GM13977 (cell line): ENCODE results near the gene BRIX1.

ENCODE experiments used
- DNase-seq: peaks from one replicate; pipeline ENCODE4 v3.0.0; 2012; ENCODE audit warnings: low spot score
- CTCF ChIP-seq: IDR thresholded peaks from 2 replicates; pipeline ENCODE4 v1.5.1; 2012; ENCODE audit warnings: mild to moderate bottlenecking, control low read depth; ENCODE audit not compliant: insufficient read depth; ENCODE audit errors: extremely low read depth, missing control alignments
- in situ Hi-C: fragments of 300-500 bp; cut with MboI; formaldehyde crosslinking; loops from one replicate; pipeline ENCODE4 v1.12.0; 2022; ENCODE audit warnings: low sequenced_read_pairs, low pct_unique_long_range_greater_than_20kb, mixed read lengths, inconsistent platforms; ENCODE audit not compliant: unreplicated experiment

Gene BRIX1

GRCh38 chr5:34876275-34876674 is 39.2 kb upstream of the BRIX1 start:
- DNase-seq, result no peak
- in situ Hi-C loops, result no loop called here
- no peak for TF ChIP-seq CTCF

GRCh38 chr5:34881246-34881645 is 34.3 kb upstream of the BRIX1 start:
- in situ Hi-C loops, result no loop called here
- no peak for DNase-seq
- no peak for TF ChIP-seq CTCF

- TF ChIP-seq CTCF, result no peak
- in situ Hi-C loops, result no loop called here
- no peak for DNase-seq
These were observed 29.0 kb upstream of the BRIX1 start for GRCh38 chr5:34886392-34887119.

GRCh38 chr5:34889394-34889793 is 26.1 kb upstream of the BRIX1 start:
- in situ Hi-C loops, result no loop called here
- DNase-seq, result no peak
- TF ChIP-seq CTCF, result no peak

- TF ChIP-seq CTCF, result no peak
- in situ Hi-C loops, result no loop called here
- DNase-seq, result no peak
These were observed 23.5 kb upstream of the BRIX1 start for GRCh38 chr5:34891981-34892380.

GRCh38 chr5:34892414-34892813 is 23.1 kb upstream of the BRIX1 start:
- in situ Hi-C loops, result no loop called here

More at GRCh38 chr5:34892414-34892813, 23.1 kb upstream of the BRIX1 start:
- TF ChIP-seq CTCF, result no peak
- DNase-seq, result no peak
